Metanephros (tissue), 2 donors: ENCODE results near the gene RPS6KA3. TPM values are rescaled to one million over a fixed set of nuclear protein-coding genes. Genes with fewer than 3 reads are reported as not detected.
A peak's percentile ranks its signal among the peaks of the same experiment; 100 is the strongest.

ENCODE experiments used
- small RNA-seq: library from RNA; depleted of rRNA; stranded (forward); fragments of <200 nt; gene quantifications from one replicate; pipeline ENCODE3, GENCODE V24; 2014; ENCODE audit warnings: low replicate concordance
- total RNA-seq: library from RNA; depleted of rRNA; stranded (reverse); fragments of >200 nt; gene quantifications from one replicate; pipeline ENCODE4 v1.2.3, GENCODE V29; 2014

The RPS6KA3 gene
- 33.0 TPM for total RNA-seq

GRCh38 chrX:20266810-20267606 is at the start of gene RPS6KA3:
TSS of gene RPS6KA3 (minus strand) at chrX:20266909. CDS start at chrX:20266632, 277 bp downstream.

DNA sequence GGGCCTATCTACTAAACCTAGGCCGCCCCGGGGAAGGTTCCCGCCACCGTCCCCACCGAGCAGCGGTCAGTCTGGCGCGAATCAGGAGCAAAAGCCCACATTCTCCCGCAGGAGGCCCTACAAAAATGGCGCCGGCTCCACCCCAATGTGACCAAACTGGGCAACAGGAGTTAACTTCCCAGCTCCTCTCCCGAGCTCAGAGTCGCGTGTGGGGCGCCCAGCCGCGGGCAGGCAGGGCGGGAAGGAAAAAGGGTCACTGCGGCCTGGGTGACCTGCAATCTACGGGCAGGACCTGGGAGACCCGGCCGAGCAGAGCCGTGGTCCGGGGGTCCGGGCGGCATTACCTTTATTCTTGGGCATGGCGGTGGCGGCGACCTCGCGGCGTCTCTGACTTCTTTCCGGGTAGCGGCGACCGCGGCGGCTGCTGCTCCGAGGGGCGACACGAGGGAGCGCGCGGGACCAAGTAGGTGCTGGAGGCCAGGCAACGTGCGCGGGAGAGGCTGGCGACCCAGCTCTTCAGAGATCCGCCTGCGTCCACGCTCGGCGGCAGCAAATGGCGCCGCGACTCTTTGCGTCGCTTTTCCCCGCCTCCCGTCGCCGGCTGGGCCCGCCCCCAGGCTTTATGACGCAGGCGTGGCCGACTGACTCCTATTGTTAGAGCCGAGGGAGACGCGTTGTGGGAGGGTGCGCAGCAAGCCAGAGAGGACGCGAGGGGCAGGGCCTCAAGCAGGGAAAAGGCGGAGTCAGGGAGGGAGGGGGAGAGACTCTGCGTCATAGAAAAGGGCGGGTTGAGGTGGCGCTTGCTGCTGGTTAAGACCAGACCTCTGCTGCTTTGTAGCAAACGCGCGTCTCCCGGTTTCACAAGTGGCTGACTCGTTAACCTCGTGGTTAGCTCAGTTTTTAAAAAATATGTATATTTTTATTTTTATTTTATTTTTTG is 125.2 kb downstream of the RPS6KA3 start, which contains the start of gene EIF1AX:
Gene EIF1AX (minus strand): TSS at position 558 of the 940 bp plus-strand sequence. CDS start 198 bp downstream, at position 360.

DNA sequence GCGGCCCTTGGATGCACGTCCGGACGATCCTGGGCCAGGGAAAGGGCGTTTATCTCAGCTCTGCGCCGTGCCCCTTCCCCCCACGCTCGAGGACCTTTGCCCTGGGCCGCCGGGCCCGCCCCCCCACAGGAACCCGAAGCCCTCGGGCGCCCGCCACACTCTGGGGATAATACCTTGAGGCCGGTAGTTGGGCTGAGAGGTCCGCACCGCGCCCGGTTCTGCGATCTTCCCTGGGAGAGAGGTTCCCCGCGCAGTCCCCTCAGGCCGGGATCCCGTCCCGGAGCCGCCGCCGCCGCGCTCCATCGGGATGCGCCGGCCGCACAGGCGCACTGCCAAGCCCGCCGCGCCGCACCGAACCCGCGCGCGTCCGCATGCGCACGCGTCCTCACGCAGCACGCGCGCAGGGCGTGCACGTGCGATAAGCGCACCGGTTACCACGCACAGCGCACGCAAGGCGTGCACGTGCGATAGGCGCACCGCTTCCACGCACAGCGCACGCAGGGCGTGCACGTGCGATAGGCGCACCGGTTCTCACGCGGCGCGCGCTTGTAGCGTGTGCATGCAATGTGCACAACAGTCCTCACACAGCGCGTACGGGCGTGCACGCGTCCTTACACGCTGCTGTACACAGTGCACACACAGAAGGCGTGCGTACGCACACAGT is 150.0 kb downstream of the RPS6KA3 start, which contains the start of gene MAP7D2:
Gene MAP7D2 (minus strand): TSS at position 331 of the 664 bp plus-strand sequence. CDS start 28 bp downstream, at position 303.

Small RNA genes lying within 50 kb of the gene (small RNA-seq; reads per million reads assigned to genes)
- 45.7 reads per million, percentile 97 among the genes with 10 or more reads in this experiment for gene RF00493
- gene RF00494: not detected

Other genes starting within 250 kb of the RPS6KA3 start
- gene MAP7D2, start 150.0 kb downstream of the RPS6KA3 start, total RNA-seq: 0.93 TPM
- gene EIF1AX, start 125.1 kb downstream of the RPS6KA3 start, total RNA-seq: 50.4 TPM